ENCODE measurements around the gene ITSN1.

- TF ChIP-seq CTCF (IDR thresholded peaks at IDR 0.05): no peak
- no peak for TF ChIP-seq POLR2AphosphoS5 (IDR thresholded peaks at IDR 0.05)
Measured at GRCh38 chr21:33682992-33683627, 40.8 kb downstream of the ITSN1 start.
